Activated naive CD8-positive, alpha-beta T cell treated with anti-CD3 and anti-CD28 coated beads, Interleukin-2, amount 10 ng/mL, durations not matched to agents 7 days and 5 days (primary cell): ENCODE measurements around the gene RIMS1. TPM values are rescaled to one million over a fixed set of nuclear protein-coding genes. Genes with fewer than 3 reads are reported as not detected.
"Not testable (repeated sequence)": the region's sequence is repeated elsewhere in the genome, so short reads cannot be mapped to it uniquely, and the experiment has no call there.

ENCODE experiments used
- ATAC-seq: fragments of 150-1000 bp; cut with Tn5 transposase; one replicate; pipeline ENCODE4 v1.10.0; 2021; ENCODE audit warnings: low read depth, moderate library complexity
- POLR2A ChIA-PET: fragments of 350-600 bp; sonication (Branson Sonifier 250); formaldehyde crosslinking; loops from one replicate; lab custom pipeline; 2021; ENCODE audit warnings: antibody characterized with exemption; lab: Charles Lee
- DNase-seq: peaks from one replicate; pipeline ENCODE4 v3.0.0; 2021
- H3K27ac Mint-ChIP-seq: one replicate; pipeline ENCODE4 v1.8.0; 2022; ENCODE audit warnings: mild to moderate bottlenecking, mixed read lengths
- H3K27me3 Mint-ChIP-seq: one replicate; pipeline ENCODE4 v1.8.0; 2022; ENCODE audit warnings: mild to moderate bottlenecking, moderate library complexity, mixed read lengths
- H3K36me3 Mint-ChIP-seq: one replicate; pipeline ENCODE4 v1.8.0; 2021; ENCODE audit warnings: mild to moderate bottlenecking, mixed read lengths
- H3K4me1 Mint-ChIP-seq: one replicate; pipeline ENCODE4 v1.8.0; 2021; ENCODE audit warnings: mixed read lengths
- H3K4me3 Mint-ChIP-seq: one replicate; pipeline ENCODE4 v1.8.0; 2022; ENCODE audit warnings: mild to moderate bottlenecking, moderate library complexity, mixed read lengths
- H3K9me3 Mint-ChIP-seq: one replicate; pipeline ENCODE4 v1.8.0; 2021; ENCODE audit warnings: mixed read lengths
- total RNA-seq, 2 experiments: library from RNA; stranded (reverse); gene quantifications; one replicate each; pipeline ENCODE4 v1.2.3, GENCODE V29; 2021

RIMS1 gene
- total RNA-seq, 2 experiments from 2014 or later = not detected

GRCh38 chr6:72290620-72291019 is 404.3 kb downstream of the RIMS1 start:
- Mint-ChIP-seq H3K27me3 (no peaks in the 10 kb centered on the region), H3K4me3 (no peak overlapping the region), H3K36me3 (no peaks in the 10 kb centered on the region), H3K4me1 (no peaks in the 10 kb centered on the region), H3K27ac (no peak overlapping the region), H3K9me3 (no peaks in the 10 kb centered on the region)
- DNase-seq (no peak), ATAC-seq (no peak)
- POLR2A ChIA-PET = no interaction called here

DNA sequence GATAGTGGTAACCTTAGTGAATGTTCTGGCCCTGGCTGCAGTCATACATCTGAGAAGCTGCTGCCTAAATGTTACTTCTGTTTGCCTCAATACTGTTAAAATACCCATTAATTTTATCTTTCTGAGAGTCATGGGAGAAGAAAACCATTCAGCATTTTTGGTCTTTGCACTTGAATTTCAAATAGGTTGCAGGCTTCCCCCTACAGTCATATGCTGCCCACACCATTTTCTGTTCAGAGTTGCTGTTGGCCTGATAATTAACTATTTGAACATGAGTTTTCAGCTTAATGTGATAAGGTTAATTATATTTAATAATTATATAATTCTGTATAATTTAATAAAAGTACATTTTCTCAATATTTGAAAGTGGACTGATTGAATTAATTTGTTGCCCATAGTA is 410.0 kb downstream of the RIMS1 start:
- Mint-ChIP-seq H3K9me3 (no peaks in the 10 kb centered on the region), H3K4me3 (no peak overlapping the region), H3K4me1 (no peaks in the 10 kb centered on the region), H3K27ac (no peak overlapping the region), H3K27me3 (no peaks in the 10 kb centered on the region), H3K36me3 (no peaks in the 10 kb centered on the region)
- ATAC-seq (no peak), DNase-seq (no peak)
- POLR2A ChIA-PET = no interaction called here

DNA sequence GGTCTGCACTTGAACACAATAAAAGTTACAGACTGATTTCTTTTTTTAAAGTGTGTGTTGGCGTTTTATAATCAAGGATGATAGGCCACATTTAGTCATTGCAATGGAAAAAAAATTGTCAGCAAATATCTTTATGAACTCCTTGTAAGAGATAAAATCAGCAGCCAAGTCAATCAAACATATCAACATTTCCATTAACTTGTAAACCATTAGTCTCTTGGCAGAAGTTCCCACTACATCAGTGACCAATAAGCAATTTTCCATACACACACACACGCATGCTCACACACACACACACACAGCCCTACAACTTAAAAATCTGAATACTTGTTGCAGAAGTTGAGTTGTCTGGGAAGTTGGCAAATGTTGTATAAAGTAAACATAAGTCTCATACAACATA is 419.6 kb downstream of the RIMS1 start:
- no peaks in the 10 kb centered on the region for H3K27me3 Mint-ChIP-seq

GRCh38 chr6:72316675-72317380 is 430.5 kb downstream of the RIMS1 start:
- Mint-ChIP-seq H3K4me1 (no peaks in the 10 kb centered on the region), H3K36me3 (no peaks in the 10 kb centered on the region), H3K4me3 (no peak overlapping the region), H3K27me3 (peaks cover 2% of the 10 kb centered on the region), H3K9me3 (no peaks in the 10 kb centered on the region), H3K27ac (no peak overlapping the region)
- no peak for ATAC-seq
- POLR2A ChIA-PET = no interaction called here
- no peak for DNase-seq

More for the DNA sequence above, 419.6 kb downstream of the RIMS1 start:
- H3K27ac Mint-ChIP-seq = no peak overlapping the region
- ATAC-seq = no peak
- H3K9me3 Mint-ChIP-seq = no peaks in the 10 kb centered on the region
- no peak for DNase-seq
- no peaks in the 10 kb centered on the region for H3K4me1 Mint-ChIP-seq
- H3K4me3 Mint-ChIP-seq = no peak overlapping the region
- POLR2A ChIA-PET = no interaction called here
- H3K36me3 Mint-ChIP-seq = no peaks in the 10 kb centered on the region

- Mint-ChIP-seq H3K27me3 (peaks cover 6% of the 10 kb centered on the region), H3K27ac (no peak overlapping the region), H3K36me3 (no peaks in the 10 kb centered on the region), H3K4me1 (no peaks in the 10 kb centered on the region), H3K9me3 (no peaks in the 10 kb centered on the region), H3K4me3 (no peak overlapping the region)
- ATAC-seq = no peak
- POLR2A ChIA-PET = no interaction called here
- no peak for DNase-seq
Observed at GRCh38 chr6:72321788-72322187, 435.4 kb downstream of the RIMS1 start.

DNA sequence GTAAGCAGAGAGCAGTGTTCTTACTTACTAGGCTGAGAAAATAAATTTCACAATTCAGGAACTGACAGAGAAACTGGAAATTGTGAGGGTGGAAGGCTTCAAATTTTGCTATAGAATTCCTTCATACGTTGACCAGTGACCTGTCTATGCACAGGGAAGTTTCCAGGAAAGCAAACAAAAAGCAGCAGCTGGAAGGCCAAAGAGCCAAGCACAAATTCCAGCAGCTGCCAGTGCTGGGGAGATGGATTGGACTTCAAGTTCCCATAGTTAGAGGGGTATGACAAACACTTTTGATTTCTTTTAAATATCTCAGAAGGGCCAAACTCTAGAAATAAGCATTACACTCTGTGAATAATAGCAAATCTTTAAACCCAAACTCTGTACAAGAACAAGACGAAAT is 436.4 kb downstream of the RIMS1 start:
- ATAC-seq (no peak), DNase-seq (no peak)
- no peaks in the 10 kb centered on the region for H3K36me3 Mint-ChIP-seq
- no peaks in the 10 kb centered on the region for H3K9me3 Mint-ChIP-seq
- no peak overlapping the region for H3K27ac Mint-ChIP-seq
- no peaks in the 10 kb centered on the region for H3K4me1 Mint-ChIP-seq
- no peak overlapping the region for H3K4me3 Mint-ChIP-seq
- POLR2A ChIA-PET = no interaction called here
- peaks cover 6% of the 10 kb centered on the region for H3K27me3 Mint-ChIP-seq

- Mint-ChIP-seq H3K36me3 (no peaks in the 10 kb centered on the region), H3K27ac (no peak overlapping the region), H3K4me3 (no peak overlapping the region)
Observed at GRCh38 chr6:72324591-72324990, 438.2 kb downstream of the RIMS1 start.

DNA sequence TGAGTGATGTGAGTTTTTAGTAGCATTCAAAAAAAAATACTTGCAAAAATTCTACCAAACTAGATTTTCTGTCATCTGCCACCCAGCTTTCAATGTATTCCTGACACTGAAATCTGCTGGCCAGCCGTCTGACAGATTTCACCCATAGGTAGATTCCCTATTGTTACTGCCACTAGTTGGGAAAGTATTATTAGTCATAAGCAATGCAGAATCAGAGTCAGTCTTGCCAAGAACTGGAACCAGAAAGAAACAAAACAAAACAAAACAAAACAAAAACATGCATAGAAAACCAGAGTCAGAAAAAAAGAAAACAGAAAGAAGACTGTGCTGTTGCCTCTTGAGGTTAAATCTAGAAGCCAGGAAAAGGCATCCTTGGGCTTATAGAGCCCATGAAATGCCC is 442.4 kb downstream of the RIMS1 start:
- H3K4me1 Mint-ChIP-seq = no peaks in the 10 kb centered on the region
- no peak for ATAC-seq
- H3K9me3 Mint-ChIP-seq = no peaks in the 10 kb centered on the region

More at GRCh38 chr6:72324591-72324990, 438.2 kb downstream of the RIMS1 start:
- POLR2A ChIA-PET = no interaction called here
- Mint-ChIP-seq H3K27me3 (peaks cover 6% of the 10 kb centered on the region), H3K9me3 (no peaks in the 10 kb centered on the region), H3K4me1 (no peaks in the 10 kb centered on the region)
- ATAC-seq (no peak), DNase-seq (no peak)

GRCh38 chr6:72335203-72335602 is 448.9 kb downstream of the RIMS1 start:
- not testable (repeated sequence) for H3K27me3 Mint-ChIP-seq, H3K36me3 Mint-ChIP-seq

More for the DNA sequence above, 442.4 kb downstream of the RIMS1 start:
- peaks cover 4% of the 10 kb centered on the region for H3K27me3 Mint-ChIP-seq
- no peak overlapping the region for H3K27ac Mint-ChIP-seq
- no peak for DNase-seq
- H3K36me3 Mint-ChIP-seq = no peaks in the 10 kb centered on the region
- no peak overlapping the region for H3K4me3 Mint-ChIP-seq
- POLR2A ChIA-PET = no interaction called here

GRCh38 chr6:72348926-72349325 is 462.6 kb downstream of the RIMS1 start:
- POLR2A ChIA-PET = no interaction called here
- no peak overlapping the region for H3K27ac Mint-ChIP-seq
- H3K9me3 Mint-ChIP-seq = no peaks in the 10 kb centered on the region
- DNase-seq (no peak), ATAC-seq (no peak)
- H3K27me3 Mint-ChIP-seq = peaks cover 5% of the 10 kb centered on the region
- no peak overlapping the region for H3K4me3 Mint-ChIP-seq
- no peaks in the 10 kb centered on the region for H3K4me1 Mint-ChIP-seq
- H3K36me3 Mint-ChIP-seq = no peaks in the 10 kb centered on the region

More at GRCh38 chr6:72335203-72335602, 448.9 kb downstream of the RIMS1 start:
- H3K4me3 Mint-ChIP-seq, ATAC-seq, H3K27ac Mint-ChIP-seq, H3K9me3 Mint-ChIP-seq, H3K4me1 Mint-ChIP-seq, POLR2A ChIA-PET, DNase-seq: not testable (repeated sequence)

DNA sequence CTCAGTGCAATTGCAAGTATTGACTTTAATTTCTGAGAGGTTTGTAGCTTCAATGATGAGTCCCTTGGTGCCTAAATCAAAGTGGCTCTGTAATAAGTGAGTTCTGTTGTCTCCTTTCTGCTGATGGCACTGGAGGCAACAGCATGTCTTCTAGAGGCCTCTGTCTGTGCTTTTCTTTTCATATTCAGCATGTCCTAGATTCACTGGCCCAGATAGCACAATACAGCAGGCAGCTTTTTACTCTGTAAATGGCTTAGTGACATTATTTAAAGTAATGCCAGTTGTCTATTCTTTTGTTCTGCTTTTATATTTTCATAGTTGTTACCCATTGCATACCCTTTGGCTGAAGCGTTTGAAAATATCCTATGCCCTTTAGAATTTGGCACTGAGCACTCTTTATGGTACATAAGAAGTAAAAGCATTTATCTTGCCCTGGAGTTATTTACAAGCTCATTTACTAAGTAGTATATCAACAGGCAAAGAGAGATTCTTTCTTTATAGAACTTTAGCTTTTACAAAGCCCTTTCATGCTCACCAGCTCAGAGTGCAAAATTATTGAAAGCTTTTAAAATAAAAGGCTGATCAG is 464.0 kb downstream of the RIMS1 start:
- POLR2A ChIA-PET = no interaction called here
- no peak overlapping the region for H3K4me3 Mint-ChIP-seq
- no peak for DNase-seq
- no peak for ATAC-seq
- no peaks in the 10 kb centered on the region for H3K9me3 Mint-ChIP-seq
- peaks cover 5% of the 10 kb centered on the region for H3K27me3 Mint-ChIP-seq
- H3K36me3 Mint-ChIP-seq = no peaks in the 10 kb centered on the region
- no peak overlapping the region for H3K27ac Mint-ChIP-seq
- no peaks in the 10 kb centered on the region for H3K4me1 Mint-ChIP-seq

GRCh38 chr6:72363844-72364740 is 477.7 kb downstream of the RIMS1 start:
- DNase-seq = no peak
- no peak for ATAC-seq
- POLR2A ChIA-PET = no interaction called here
- H3K9me3 Mint-ChIP-seq = no peaks in the 10 kb centered on the region
- no peak overlapping the region for H3K27ac Mint-ChIP-seq
- H3K36me3 Mint-ChIP-seq = no peaks in the 10 kb centered on the region
- H3K4me3 Mint-ChIP-seq = no peak overlapping the region
- H3K4me1 Mint-ChIP-seq = no peaks in the 10 kb centered on the region
- peaks cover 3% of the 10 kb centered on the region for H3K27me3 Mint-ChIP-seq

- POLR2A ChIA-PET = no interaction called here
- ATAC-seq = no peak
- H3K27me3 Mint-ChIP-seq = peaks cover 9% of the 10 kb centered on the region
Observed at GRCh38 chr6:72365773-72366172, 479.4 kb downstream of the RIMS1 start.

More at GRCh38 chr6:72365773-72366172, 479.4 kb downstream of the RIMS1 start:
- Mint-ChIP-seq H3K4me3 (no peak overlapping the region), H3K27ac (no peak overlapping the region), H3K36me3 (no peaks in the 10 kb centered on the region), H3K9me3 (no peaks in the 10 kb centered on the region), H3K4me1 (no peaks in the 10 kb centered on the region)
- DNase-seq = no peak
